Panc1 (cell line): ENCODE data around the gene EYS. TPM values are rescaled to one million over a fixed set of nuclear protein-coding genes. Genes with fewer than 3 reads are reported as not detected.

Experiments used
- ATAC-seq: fragments of 200-7000 bp; cut with Tn5 transposase; 2 replicates; pipeline ENCODE4 v1.9.1; 2020; ENCODE audit warnings: mild to moderate bottlenecking, moderate library complexity
- BruUV-seq: library from RNA; stranded (reverse); fragments of 400-500 nt; replicated peaks from 2 replicates; lab custom pipeline; 2021; lab: Mats Ljungman, UMichigan
- CTCF ChIA-PET: fragments of 300-600 bp; sonication (Branson Sonifier 250); formaldehyde crosslinking; loops from one replicate; lab custom pipeline; 2022; ENCODE audit warnings: antibody characterized with exemption; lab: Charles Lee
- POLR2A ChIA-PET: fragments of 300-600 bp; sonication (Branson Sonifier 250); formaldehyde crosslinking; loops from one replicate; lab custom pipeline; 2022; ENCODE audit warnings: antibody characterized with exemption; lab: Charles Lee
- DNase-seq: peaks from one replicate; pipeline ENCODE4 v3.0.0-alpha.2; 2010; ENCODE audit warnings: low read depth, low spot score
- H3K27ac ChIP-seq: 2 replicates; pipeline ENCODE4 v1.5.1; 2011; ENCODE audit warnings: mild to moderate bottlenecking, low read length, inconsistent platforms
- H3K27me3 ChIP-seq: fragments of 200-500 bp; sonication (Bioruptor generic); 2 replicates; pipeline ENCODE4 v1.6.0; 2014; ENCODE audit warnings: low read length, inconsistent platforms; ENCODE audit not compliant: control insufficient read depth, insufficient read depth
- H3K36me3 ChIP-seq: fragments of 200-500 bp; sonication (Bioruptor generic); 2 replicates; pipeline ENCODE4 v1.5.1; 2014; ENCODE audit warnings: inconsistent platforms, mild to moderate bottlenecking, low read length, moderate library complexity; ENCODE audit not compliant: control insufficient read depth, insufficient read depth
- H3K4me1 ChIP-seq: 2 replicates; pipeline ENCODE4 v1.5.1; 2011; ENCODE audit warnings: inconsistent platforms, mild to moderate bottlenecking, low read length, moderate library complexity; ENCODE audit not compliant: control insufficient read depth, insufficient read depth
- H3K4me3 ChIP-seq, 2 experiments: 2 replicates each; pipeline ENCODE4 v1.5.1; 2011 to 2012; ENCODE audit warnings: low read depth in 2 of 2, low read length in 2 of 2, mild to moderate bottlenecking in 2 of 2, inconsistent platforms in 1 of 2, moderate library complexity in 1 of 2
- H3K9me3 ChIP-seq: fragments of 200-500 bp; sonication (Bioruptor generic); 2 replicates; pipeline ENCODE4 v1.5.1; 2014; ENCODE audit warnings: low read depth, mild to moderate bottlenecking, inconsistent platforms, low read length, moderate library complexity; ENCODE audit not compliant: control insufficient read depth, insufficient read depth
- CTCF ChIP-seq: fragments of 450-650 bp; IDR thresholded peaks from 2 replicates; pipeline ENCODE4 v1.5.1; 2017; ENCODE audit warnings: mild to moderate bottlenecking
- POLR2AphosphoS5 ChIP-seq: IDR thresholded peaks from 2 replicates; pipeline ENCODE4 v1.6.1; 2012; ENCODE audit warnings: mild to moderate bottlenecking, low read depth, low read length, moderate library complexity
- REST ChIP-seq, 2 experiments: IDR thresholded peaks; 2 replicates each; pipeline ENCODE4 v1.6.1; 2011 to 2012; ENCODE audit warnings: low read depth in 2 of 2, control low read depth in 1 of 2, low read length in 1 of 2, mild to moderate bottlenecking in 1 of 2, moderate library complexity in 1 of 2; ENCODE audit not compliant: insufficient read depth in 1 of 2
- SIN3A ChIP-seq: IDR thresholded peaks from 2 replicates; pipeline ENCODE4 v1.6.1; 2012; ENCODE audit warnings: low read depth, mild to moderate bottlenecking, low read length, moderate library complexity, borderline replicate concordance; ENCODE audit not compliant: insufficient read depth
- TCF7L2 ChIP-seq: IDR thresholded peaks from 2 replicates; pipeline ENCODE4 v1.6.1; 2011; ENCODE audit warnings: mild to moderate bottlenecking, low read depth, low read length, inconsistent platforms
- in situ Hi-C: cut with HindIII; loops from 2 replicates; pipeline ENCODE4 v1.10.0; 2016; ENCODE audit warnings: low sequenced_read_pairs, low pct_unique_long_range_greater_than_20kb
- intact Hi-C: fragments of 100-400 bp; cut with micrococcal nuclease; formaldehyde crosslinking; loops from one replicate; pipeline ENCODE4 v1.10.0; 2022; ENCODE audit not compliant: unreplicated experiment
- total RNA-seq: library from RNA; stranded (reverse); gene quantifications from one replicate; pipeline ENCODE4 v1.2.1, GENCODE V29; 2021; ENCODE audit not compliant: unreplicated experiment

Gene EYS
- total RNA-seq, 1 experiment from 2014 or later = not detected

- Histone ChIP-seq H3K27ac (no peak overlapping the region), H3K36me3 (no peaks in the 10 kb centered on the region), H3K4me1 (no peaks in the 10 kb centered on the region), H3K9me3 (no peaks in the 10 kb centered on the region), H3K27me3 (peaks cover 4% of the 10 kb centered on the region; the same call in 1 of the 2 replicates), H3K4me3 (no peak overlapping the region)
- ChIA-PET POLR2A (no interaction called here), CTCF (no interaction called here)
- BruUV-seq = no TSS peak
- no peak for ATAC-seq
- in situ Hi-C loops = no loop called here
- intact Hi-C loops = no loop called here
- no peak for DNase-seq
- TF ChIP-seq POLR2AphosphoS5 = no peak
- no peak for TF ChIP-seq CTCF
- TF ChIP-seq SIN3A = no peak
- TF ChIP-seq REST (IDR thresholded peaks at IDR 0.05; ENCODE audit: insufficient read depth in 1 of 2, low read depth in 2 of 2, low read length in 1 of 2) = no peak
- no peak for TF ChIP-seq TCF7L2
Observed at GRCh38 chr6:63793465-63794137, 1913.4 kb downstream of the EYS start.

- DNase-seq (no peak), ATAC-seq (no peak)
- no peak for TF ChIP-seq SIN3A
- TF ChIP-seq POLR2AphosphoS5 = no peak
- no peak for TF ChIP-seq TCF7L2
- no peak for TF ChIP-seq REST (IDR thresholded peaks at IDR 0.05; ENCODE audit: insufficient read depth in 1 of 2, low read depth in 2 of 2, low read length in 1 of 2)
- TF ChIP-seq CTCF = no peak
- BruUV-seq = no TSS peak
- Histone ChIP-seq H3K36me3 (no peaks in the 10 kb centered on the region), H3K4me1 (no peaks in the 10 kb centered on the region), H3K4me3 (no peak overlapping the region), H3K27me3 (peaks cover 4% of the 10 kb centered on the region; the same call in 1 of the 2 replicates), H3K9me3 (no peaks in the 10 kb centered on the region), H3K27ac (no peak overlapping the region)
- CTCF ChIA-PET = no interaction called here
- POLR2A ChIA-PET = no interaction called here
- in situ Hi-C loops (no loop called here), intact Hi-C loops (no loop called here)
Observed at GRCh38 chr6:63792736-63793464, 1914.1 kb downstream of the EYS start.
